Kidney (tissue), 14 donors: Measurements from ENCODE around the gene RNF208. TPM values are rescaled to one million over a fixed set of nuclear protein-coding genes. Genes with fewer than 3 reads are reported as not detected.

Experiments
- DNase-seq, 5 donors: peaks; one replicate each; pipeline ENCODE4 v3.0.0-alpha.2; 2013 to 2020
- FAIRE-seq: peaks from 2 replicates; lab custom pipeline; 2012; peaks lifted over from hg19 to GRCh38; lab: Jason Lieb, UNC
- H3K27ac ChIP-seq, 2 donors: one replicate each; pipeline ENCODE4 v1.7.0; 2013; ENCODE audit warnings: low read depth in 2 of 2, low read length in 2 of 2, inconsistent platforms in 1 of 2
- H3K27me3 ChIP-seq: one replicate; pipeline ENCODE4 v1.7.1; 2013; ENCODE audit warnings: low read length, inconsistent platforms; ENCODE audit not compliant: control insufficient read depth, insufficient read depth
- H3K36me3 ChIP-seq, 3 donors: one replicate each; pipeline versions ENCODE4 v1.7.0 to v1.7.1; 2013; ENCODE audit warnings: low read length in 3 of 3, control low read depth in 1 of 3, inconsistent platforms in 1 of 3; ENCODE audit not compliant: insufficient read depth in 3 of 3, control insufficient read depth in 2 of 3
- H3K4me1 ChIP-seq, 3 donors: one replicate each; pipeline versions ENCODE4 v1.7.0 to v1.7.1; 2013; ENCODE audit warnings: low read length in 3 of 3, inconsistent platforms in 1 of 3, low read depth in 1 of 3; ENCODE audit not compliant: control insufficient read depth in 2 of 3, insufficient read depth in 2 of 3
- H3K4me3 ChIP-seq, 3 donors: one replicate each; pipeline versions ENCODE4 v1.7.0 to v1.8.1; 2013; ENCODE audit warnings: low read length in 3 of 3, control low read depth in 1 of 3, inconsistent platforms in 1 of 3
- H3K9ac ChIP-seq, 3 donors: one replicate each; pipeline versions ENCODE4 v1.7.0 to v1.7.1; 2013; ENCODE audit warnings: low read length in 3 of 3, control low read depth in 1 of 3, inconsistent platforms in 1 of 3
- H3K9me3 ChIP-seq, 3 donors: one replicate each; pipeline versions ENCODE4 v1.7.0 to v1.7.1; 2013; ENCODE audit warnings: low read length in 3 of 3, control low read depth in 1 of 3, inconsistent platforms in 1 of 3; ENCODE audit not compliant: control insufficient read depth in 2 of 3, insufficient read depth in 1 of 3
- intact Hi-C: fragments of 100-400 bp; cut with DNase I; formaldehyde crosslinking; loops from one replicate; pipeline ENCODE4 v1.11.1; 2022
- polyA plus RNA-seq: library from polyadenylated mRNA; stranded (reverse); fragments of 350-450 nt; fragmentation: Illumina TruSeq; extraction: RNeasy Lipid Tissue Mini Kit (QIAGEN cat#74804); gene quantifications from one replicate; pipeline ENCODE4 v1.2.3, GENCODE V29; 2014; ENCODE audit warnings: low read depth, low replicate concordance; ENCODE audit not compliant: insufficient read depth
- total RNA-seq: library from RNA; stranded (reverse); fragmentation: NEBNext Ultra II Directional; extraction: Animal tissue kit (Norgen Biotek cat#: 25700); gene quantifications from one replicate; pipeline ENCODE4 v1.2.1, GENCODE V29; 2021
- TF ChIP-seq, protein P1 (sequence below): IDR thresholded peaks from 3 replicates; pipeline ENCODE4 v1.5.1; 2012; ENCODE audit warnings: mild to moderate bottlenecking, moderate library complexity, borderline replicate concordance; ENCODE audit not compliant: insufficient read depth; ENCODE audit errors: extremely low read depth
- donor health status: control.
- donor health status: control.
- donor health status: control.
- donor health status: control.
- donor health status: control.
- donor health status: DM: yes; HTN: yes; CAD: no.
- donor health status: Normal renal cell carcinoma (clear cell type).

The RNF208 gene
- total and polyA plus RNA-seq, 2 donors from 2014 or later: 7.0 to 22.8 TPM

DNA sequence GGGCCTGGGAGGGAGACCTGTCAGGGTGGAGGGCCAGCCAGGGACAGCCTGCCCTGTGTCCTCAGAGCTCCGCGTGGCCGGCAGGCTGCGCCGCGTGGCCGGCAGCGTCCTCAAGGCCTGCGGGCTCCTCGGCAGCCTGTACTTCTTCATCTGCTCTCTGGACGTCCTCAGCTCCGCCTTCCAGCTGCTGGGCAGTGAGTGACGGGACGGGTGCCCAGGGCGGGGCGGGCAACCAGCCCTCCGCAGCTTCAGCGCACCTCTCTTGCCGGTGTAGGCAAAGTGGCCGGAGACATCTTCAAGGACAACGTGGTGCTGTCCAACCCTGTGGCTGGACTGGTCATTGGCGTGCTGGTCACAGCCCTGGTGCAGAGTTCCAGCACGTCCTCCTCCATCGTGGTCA lies 10.5 kb upstream of the RNF208 start:
- Histone ChIP-seq H3K4me3 (peak overlapping the region in 1 of 3 donors; percentile 25), H3K27ac (no peak overlapping the region), H3K36me3 (no peaks in the 10 kb centered on the region), H3K4me1 (peaks cover 0 to 19% (median 9%) of the 10 kb centered on the region in 3 donors), H3K27me3 (no peaks in the 10 kb centered on the region), H3K9me3 (no peaks in the 10 kb centered on the region), H3K9ac (no peak overlapping the region)
- DNase-seq (no peak), FAIRE-seq (no peak)
- intact Hi-C loops: loop anchor here (10.0 kb wide), 1 partner anchor 118 kb away; the partner anchor contains the start of gene DPP7
- TF ChIP-seq, protein P1, sequence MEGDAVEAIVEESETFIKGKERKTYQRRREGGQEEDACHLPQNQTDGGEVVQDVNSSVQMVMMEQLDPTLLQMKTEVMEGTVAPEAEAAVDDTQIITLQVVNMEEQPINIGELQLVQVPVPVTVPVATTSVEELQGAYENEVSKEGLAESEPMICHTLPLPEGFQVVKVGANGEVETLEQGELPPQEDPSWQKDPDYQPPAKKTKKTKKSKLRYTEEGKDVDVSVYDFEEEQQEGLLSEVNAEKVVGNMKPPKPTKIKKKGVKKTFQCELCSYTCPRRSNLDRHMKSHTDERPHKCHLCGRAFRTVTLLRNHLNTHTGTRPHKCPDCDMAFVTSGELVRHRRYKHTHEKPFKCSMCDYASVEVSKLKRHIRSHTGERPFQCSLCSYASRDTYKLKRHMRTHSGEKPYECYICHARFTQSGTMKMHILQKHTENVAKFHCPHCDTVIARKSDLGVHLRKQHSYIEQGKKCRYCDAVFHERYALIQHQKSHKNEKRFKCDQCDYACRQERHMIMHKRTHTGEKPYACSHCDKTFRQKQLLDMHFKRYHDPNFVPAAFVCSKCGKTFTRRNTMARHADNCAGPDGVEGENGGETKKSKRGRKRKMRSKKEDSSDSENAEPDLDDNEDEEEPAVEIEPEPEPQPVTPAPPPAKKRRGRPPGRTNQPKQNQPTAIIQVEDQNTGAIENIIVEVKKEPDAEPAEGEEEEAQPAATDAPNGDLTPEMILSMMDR: no peak

GRCh38 chr9:137232101-137232500 lies 10.1 kb upstream of the RNF208 start:
- intact Hi-C loops: loop anchor here (10.0 kb wide), 1 partner anchor 117 kb away; the partner anchor contains the start of gene DPP7
- no peaks in the 10 kb centered on the region for H3K27me3 ChIP-seq

GRCh38 chr9:137231372-137232039 lies 9.5 kb upstream of the RNF208 start:
- Histone ChIP-seq H3K36me3 (no peaks in the 10 kb centered on the region), H3K27me3 (no peaks in the 10 kb centered on the region), H3K9me3 (no peaks in the 10 kb centered on the region), H3K27ac (peak overlapping the region in 1 of 2 donors; percentile 16), H3K9ac (no peak overlapping the region), H3K4me3 (peak overlapping the region in 1 of 3 donors; percentile 25), H3K4me1 (peaks cover 0 to 24% (median 15%) of the 10 kb centered on the region in 3 donors)
- intact Hi-C loops: loop anchor here (10.0 kb wide), 1 partner anchor 117 kb away; the partner anchor contains the start of gene DPP7
- DNase-seq (no peak), FAIRE-seq (no peak)
- TF ChIP-seq, protein P1: no peak

More at GRCh38 chr9:137232101-137232500, 10.1 kb upstream of the RNF208 start:
- no peak for FAIRE-seq
- TF ChIP-seq, protein P1: no peak
- H3K9ac ChIP-seq: no peak overlapping the region
- H3K27ac ChIP-seq: no peak overlapping the region
- no peak for DNase-seq
- no peaks in the 10 kb centered on the region for H3K36me3 ChIP-seq
- no peaks in the 10 kb centered on the region for H3K9me3 ChIP-seq
- peaks cover 0 to 23% (median 11%) of the 10 kb centered on the region in 3 donors for H3K4me1 ChIP-seq
- peak overlapping the region in 1 of 3 donors; percentile 25 for H3K4me3 ChIP-seq
